HG03354 (cell line): ENCODE results near the gene SPATA6.
"Not testable (repeated sequence)": the region's sequence is repeated elsewhere in the genome, so short reads cannot be mapped to it uniquely, and the experiment has no call there.

Experiments
- ATAC-seq: cut with Tn5 transposase; IDR thresholded peaks from one replicate; pipeline ENCODE4 v1.9.1; 2021; ENCODE audit warnings: mild to moderate bottlenecking; ENCODE audit not compliant: unreplicated experiment, poor library complexity, severe bottlenecking

The SPATA6 gene

GRCh38 chr1:48374785-48375184 lies 97.2 kb downstream of the SPATA6 start:
- no peak for ATAC-seq

DNA sequence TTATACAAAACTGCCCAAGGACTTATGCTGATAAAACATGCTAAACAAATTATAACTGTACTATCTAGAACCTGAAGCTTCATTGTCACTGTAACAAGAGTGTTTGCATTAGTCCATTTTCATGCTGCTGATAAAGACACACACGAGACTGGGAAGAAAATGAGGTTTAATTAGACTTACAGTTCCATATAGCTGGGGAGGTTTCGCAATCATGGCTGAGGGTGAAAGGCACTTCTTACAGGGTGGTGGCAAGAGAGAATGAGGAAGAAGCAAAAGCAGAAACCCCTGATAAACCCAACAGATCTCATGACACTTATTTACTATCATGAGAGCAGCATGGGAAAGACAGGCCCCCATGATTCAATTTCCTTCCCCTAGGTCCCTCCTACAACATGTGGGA lies 100.4 kb downstream of the SPATA6 start:
- ATAC-seq: no peak

- no peak for ATAC-seq
Observed at GRCh38 chr1:48362901-48363300, 109.1 kb downstream of the SPATA6 start.

GRCh38 chr1:48356901-48357300 lies 115.1 kb downstream of the SPATA6 start:
- ATAC-seq: no peak

DNA sequence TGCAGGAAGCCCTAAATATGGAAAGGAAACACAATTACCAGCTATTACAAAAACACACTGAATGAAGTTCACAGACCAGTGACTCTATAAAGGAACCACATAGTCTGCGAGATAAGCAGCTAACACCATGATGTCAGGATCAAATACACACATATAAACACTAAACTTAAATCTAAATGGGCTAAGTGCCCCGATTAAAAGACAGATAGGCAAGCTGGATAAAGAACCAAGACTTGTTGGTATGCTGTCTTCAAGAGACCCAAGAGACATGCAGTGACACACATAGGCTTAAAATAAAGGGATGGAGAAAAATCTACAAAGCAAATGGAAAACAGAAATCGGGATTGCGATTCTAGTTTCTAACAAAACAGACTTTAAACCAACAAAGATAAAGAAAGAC lies 127.6 kb downstream of the SPATA6 start:
- no peak for ATAC-seq

- no peak for ATAC-seq
Observed at GRCh38 chr1:48341221-48341620, 130.8 kb downstream of the SPATA6 start.

DNA sequence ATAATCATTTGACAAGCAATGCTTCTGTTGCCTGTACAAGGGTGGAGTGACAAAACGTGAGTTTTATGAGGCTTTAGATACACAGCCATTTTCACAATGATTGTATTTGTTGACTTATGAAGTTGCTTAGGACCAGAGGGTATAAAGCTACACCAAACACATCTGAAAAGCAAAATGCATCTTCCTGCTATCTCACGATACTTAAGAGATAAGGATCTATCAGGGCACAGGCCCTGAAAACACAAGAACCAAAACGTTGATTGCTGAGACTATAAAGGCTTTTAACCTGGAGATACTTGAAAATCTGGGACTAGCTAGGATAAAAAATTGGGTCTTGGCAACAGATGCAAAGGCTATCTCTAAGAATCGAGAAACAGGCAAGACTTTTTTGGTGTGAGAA lies 133.7 kb downstream of the SPATA6 start:
- no peak for ATAC-seq

DNA sequence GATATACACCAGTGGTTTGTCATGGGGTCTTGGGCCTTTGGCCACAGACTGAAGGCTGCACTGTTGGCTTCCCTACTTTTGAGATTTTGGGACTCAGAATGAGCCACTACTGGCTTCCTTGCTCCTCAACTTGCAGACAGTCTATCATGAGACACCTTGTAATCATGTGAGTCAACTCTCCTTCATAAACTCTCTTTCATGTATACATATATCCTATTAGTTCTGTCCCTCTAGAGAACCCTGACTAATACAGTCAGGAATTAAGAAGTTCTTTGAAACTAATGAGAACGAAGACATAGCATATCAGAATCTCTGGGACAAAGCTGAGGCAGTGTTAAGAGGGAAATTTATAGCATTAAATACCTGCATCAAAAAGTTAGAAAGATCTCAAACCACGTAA lies 138.7 kb downstream of the SPATA6 start:
- no peak for ATAC-seq

DNA sequence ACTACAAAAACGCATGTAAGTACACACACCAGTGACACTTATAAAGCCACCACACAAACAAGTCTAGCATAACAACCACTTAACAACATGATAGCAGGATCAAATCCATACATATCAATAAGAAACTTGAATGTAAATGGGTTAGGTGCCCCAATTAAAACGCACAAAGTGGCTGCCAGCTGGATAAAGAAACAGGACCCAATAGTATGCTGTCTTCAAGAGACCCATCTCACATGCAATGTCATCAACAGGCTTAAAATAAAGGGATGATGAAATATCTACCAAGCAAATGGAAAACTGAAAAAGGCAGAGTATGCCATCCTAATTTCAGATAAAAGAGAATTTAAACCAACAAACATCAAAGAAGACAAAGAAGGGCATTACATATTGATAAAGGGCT lies 139.9 kb downstream of the SPATA6 start:
- no peak for ATAC-seq

DNA sequence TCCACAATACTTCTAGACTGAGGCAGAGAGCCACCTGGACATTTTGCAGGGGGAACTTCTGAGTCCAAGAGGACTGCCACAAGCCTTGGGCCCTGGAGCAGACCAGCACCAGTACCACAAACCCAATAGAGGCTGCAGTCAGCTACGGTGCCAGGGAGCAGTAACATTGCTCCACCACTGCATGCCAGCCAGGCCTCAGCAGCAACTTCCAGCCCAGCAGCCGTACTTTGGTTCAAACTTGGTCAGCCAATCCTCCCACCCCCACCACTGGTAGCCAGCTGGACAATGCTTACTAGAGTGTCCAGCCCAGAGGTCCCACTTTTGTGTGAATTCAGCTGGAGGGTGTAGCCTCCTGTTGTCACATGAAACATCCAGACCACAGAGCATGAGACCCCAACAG lies 142.1 kb downstream of the SPATA6 start:
- ATAC-seq: no peak

DNA sequence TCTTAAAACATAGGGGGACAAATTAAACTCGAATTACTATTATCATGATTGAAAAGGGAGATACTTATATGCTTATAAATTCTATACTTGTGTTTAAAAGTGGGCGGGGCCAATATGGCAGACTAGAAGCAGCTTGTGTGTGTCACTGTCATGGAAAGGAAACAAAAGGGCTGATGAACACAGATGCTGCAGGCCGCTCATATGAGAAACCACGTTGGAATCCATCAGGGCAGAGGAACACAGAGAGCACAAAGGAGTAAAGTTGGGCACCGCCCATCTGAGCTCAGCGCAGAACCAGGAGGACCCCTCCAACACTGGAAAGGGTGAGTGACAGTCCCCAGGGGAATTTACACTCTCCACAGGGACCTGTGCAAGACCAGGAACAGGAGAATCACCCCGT lies 142.5 kb downstream of the SPATA6 start:
- ATAC-seq: no peak

GRCh38 chr1:48311829-48312228 lies 160.2 kb downstream of the SPATA6 start:
- ATAC-seq: not testable (repeated sequence)

DNA sequence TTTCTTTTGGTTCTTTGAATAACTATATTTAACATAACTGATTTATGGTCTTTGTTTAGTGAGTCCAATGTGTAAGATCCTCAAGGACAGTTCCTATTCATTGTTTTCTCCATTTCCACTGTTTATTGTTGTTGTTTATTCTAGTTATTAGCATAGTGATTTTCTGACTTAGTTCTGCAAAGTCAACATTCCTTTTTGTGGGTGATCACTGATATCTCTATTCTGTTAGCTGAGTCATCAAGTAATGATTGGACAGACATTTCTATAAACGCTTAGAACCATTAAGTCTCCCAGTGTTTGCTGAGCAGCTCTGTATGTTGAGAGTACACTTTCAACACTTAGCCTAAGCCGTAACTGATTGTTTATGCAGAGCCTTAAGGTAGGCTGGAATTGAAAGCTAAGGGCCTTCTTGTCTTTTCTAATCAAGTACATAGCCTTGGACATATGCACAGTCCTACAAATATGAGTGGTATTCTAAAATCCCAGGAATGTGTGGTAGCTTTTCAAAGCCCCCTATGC lies 162.4 kb downstream of the SPATA6 start:
- no peak for ATAC-seq

DNA sequence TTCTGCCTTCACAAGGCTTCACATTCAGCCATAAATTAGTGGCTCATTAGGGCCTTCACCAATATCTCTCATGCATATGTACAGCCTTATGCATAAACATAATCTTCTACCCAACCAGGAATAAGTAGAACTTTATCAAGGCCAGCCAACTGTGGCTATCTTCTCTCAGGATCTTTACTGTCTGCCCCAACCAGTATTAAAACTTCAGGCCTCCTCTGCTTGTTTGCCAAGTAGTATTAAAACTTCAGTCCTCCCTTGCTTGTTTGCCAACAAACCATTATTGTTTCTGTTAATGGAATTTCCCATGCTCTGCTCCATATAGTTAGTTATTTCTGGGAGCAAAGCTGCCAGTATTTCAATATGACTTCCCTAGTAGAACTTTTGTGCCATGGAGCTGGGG lies 169.4 kb downstream of the SPATA6 start:
- ATAC-seq: no peak

GRCh38 chr1:48294656-48295055 lies 177.3 kb downstream of the SPATA6 start:
- no peak for ATAC-seq

DNA sequence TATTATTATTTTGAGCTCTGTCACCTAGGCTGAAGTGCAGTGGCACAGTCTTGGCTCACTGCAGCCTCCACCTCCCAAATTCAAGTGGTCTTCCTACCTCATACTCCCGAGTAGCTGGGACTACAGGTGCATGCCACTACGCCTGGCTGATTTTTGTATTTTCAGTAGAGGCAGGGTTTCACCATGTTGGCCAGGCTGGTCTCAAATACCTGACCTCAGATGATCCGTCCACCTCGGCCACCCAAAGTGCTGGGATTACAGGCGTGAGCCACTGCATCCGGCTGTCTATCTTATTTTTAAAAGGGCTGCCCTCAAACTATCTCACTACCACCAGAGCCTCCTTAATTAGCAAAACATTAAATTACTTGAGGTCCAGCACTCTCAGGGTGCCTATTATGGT lies 177.9 kb downstream of the SPATA6 start:
- ATAC-seq: not testable (repeated sequence)

DNA sequence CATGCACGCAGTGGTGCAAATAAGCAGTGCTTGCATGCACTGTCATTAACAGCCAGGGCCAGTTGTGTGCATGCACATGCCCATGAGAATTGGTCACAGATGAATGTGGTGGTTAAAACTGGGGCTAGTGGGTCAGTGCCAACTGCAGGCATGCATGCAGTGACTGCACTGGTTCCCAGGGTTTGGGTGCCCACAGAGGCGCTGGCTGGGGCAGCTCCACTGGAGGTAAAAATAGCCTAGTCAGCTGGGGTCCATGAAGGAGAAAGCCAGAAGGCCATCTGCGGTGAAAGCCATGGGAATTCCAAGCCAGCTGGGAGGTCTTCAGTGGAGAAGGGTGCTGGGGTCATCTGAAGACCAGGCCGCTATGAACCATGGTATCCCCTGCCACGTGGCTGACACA lies 179.3 kb downstream of the SPATA6 start:
- no peak for ATAC-seq

- ATAC-seq: no peak
Observed at GRCh38 chr1:48291421-48291820, 180.6 kb downstream of the SPATA6 start.

- no peak for ATAC-seq
Observed at GRCh38 chr1:48285525-48285924, 186.5 kb downstream of the SPATA6 start.

- ATAC-seq: not testable (repeated sequence)
Observed at GRCh38 chr1:48284696-48285420, 187.1 kb downstream of the SPATA6 start.

- ATAC-seq: not testable (repeated sequence)
Observed at GRCh38 chr1:48282329-48282728, 189.7 kb downstream of the SPATA6 start.

DNA sequence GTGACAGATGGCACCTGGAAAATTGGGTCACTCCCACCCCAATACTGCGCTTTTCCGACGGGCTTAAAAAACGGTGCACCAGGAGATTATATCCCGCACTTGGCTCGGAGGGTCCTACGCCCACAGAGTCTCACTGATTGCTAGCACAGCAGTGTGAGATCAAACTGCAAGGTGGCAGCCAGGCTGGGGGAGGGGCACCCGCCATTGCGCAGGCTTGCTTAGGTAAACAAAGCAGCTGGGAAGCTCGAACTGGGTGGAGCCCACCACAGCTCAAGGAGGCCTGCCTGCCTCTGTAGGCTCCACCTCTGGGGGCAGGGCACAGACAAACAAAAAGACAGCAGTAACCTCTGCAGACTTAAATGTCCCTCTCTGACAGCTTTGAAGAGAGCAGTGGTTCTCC lies 194.6 kb downstream of the SPATA6 start:
- not testable (repeated sequence) for ATAC-seq
